Globus pallidus (tissue), 1 donor: ENCODE data around the gene ATP6V1F.
A peak's percentile ranks its signal among the peaks of the same experiment; 100 is the strongest.

Experiments
- DNase-seq: peaks from one replicate; pipeline ENCODE4 v3.0.0-alpha.2; 2015; ENCODE audit warnings: low spot score

The ATP6V1F gene

GRCh38 chr7:128883622-128884448 is 21.2 kb downstream of the ATP6V1F start:
- peak; percentile 48 for DNase-seq

DNA sequence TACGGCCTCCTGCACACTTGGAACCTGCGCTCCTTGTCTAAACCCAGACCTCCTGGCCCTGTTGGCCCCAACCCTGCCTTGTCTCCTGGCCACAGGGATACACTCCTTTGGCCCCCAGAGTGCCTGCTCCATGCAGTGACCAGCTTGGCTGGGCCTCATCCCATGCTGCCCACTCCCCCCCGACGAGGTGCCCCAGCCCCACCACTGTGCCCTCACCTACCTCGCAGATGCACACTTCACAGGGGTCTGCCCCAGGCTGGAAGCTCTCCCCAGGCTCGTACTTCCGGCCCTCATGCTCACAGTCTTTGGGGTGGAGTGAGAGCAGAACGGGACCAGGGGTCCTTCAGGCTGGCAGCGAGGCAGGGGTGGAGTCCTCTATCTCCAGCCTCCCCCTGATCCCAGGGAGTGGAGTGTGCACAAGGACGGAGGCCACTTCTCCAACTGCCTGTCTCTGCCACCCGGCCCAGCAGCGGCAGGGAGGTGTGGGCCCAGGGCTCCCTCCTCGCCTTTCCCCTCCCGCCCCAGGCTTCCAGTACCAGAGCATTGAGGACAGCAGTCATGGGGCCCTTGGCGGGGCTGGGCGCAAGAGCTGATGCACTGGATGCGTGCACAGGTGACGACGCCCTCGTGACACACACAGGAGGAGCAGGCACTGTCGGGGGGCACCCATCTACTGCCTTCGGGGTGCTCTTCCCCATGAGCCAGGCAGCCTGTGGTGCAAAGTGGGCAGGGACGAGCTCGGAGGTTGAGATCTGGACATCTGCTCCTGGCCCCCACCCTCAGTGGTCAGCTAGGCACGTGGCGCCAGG is 22.1 kb downstream of the ATP6V1F start:
- DNase-seq, result no peak

DNA sequence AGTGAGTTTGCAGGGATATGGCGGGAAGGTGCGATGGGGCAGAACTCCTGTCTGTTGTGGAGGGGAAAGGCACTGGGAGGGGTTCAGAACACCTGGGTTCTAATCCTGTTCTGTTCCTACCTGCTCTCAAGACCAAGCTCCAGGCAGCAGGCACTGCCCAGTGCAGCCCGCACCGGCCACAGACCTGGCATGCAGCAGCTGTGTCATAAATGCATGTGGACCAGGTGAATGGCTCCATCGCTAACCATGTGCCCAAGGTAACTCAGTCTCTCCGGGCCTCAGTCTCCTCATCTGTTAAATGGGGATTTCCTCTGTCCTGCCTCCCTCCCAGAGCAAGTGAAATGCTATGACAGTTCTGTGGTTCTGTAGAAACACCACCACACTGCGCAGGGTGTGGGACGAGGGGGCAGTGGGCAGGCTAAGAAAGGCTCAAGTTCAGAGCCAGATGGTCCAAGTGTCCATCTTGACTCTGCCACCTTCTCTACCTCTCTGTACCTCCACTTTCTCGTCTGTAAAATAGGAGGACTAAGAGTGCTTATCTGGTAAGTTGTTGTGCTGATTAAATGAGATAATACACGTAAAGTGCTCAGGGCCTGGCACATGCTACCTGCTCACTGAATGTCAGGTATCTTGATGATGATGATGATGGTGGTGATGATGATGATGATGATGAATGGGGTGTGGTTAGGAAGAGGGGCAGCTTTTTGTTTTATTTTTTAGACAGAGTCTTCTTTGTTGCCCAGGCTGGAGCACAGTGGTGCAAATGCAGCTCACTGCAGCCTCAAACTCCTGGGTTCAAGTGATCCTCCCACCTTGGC is 22.9 kb downstream of the ATP6V1F start:
- DNase-seq, result no peak

GRCh38 chr7:128886391-128887168 is 23.9 kb downstream of the ATP6V1F start:
- DNase-seq, result no peak

DNA sequence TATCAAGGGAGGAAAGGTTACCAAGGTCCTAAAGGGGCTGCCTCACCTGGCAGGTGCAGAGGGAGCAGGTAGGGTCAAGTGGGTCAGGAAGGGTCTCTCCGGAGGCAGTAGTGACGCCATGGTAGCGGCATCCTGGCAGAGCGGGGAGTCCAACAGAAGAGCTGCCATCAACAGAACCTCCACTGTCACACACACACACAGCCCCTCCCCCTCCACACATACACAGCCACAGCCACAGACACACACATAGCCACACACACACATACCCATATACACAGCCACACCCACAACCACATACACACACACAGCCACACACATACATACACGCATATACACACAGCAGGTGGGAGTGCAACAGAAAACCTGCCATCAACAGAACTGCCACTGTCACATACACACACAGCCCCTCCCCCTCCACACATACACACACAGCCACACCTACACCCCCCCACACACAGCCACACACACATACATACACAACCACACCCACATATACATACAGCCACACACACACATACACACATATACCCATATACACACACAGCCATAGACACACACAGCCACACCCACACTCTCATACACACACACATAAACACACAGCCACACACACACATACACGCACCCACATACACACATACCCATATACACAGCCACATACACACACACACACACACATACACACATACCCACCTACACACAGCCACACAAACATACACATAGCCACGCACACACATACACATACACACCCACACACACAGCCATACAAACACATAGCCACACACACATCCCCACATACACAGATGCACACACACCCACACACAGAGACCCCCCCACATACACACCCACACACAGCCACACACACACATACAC is 24.7 kb downstream of the ATP6V1F start:
- no peak for DNase-seq

DNA sequence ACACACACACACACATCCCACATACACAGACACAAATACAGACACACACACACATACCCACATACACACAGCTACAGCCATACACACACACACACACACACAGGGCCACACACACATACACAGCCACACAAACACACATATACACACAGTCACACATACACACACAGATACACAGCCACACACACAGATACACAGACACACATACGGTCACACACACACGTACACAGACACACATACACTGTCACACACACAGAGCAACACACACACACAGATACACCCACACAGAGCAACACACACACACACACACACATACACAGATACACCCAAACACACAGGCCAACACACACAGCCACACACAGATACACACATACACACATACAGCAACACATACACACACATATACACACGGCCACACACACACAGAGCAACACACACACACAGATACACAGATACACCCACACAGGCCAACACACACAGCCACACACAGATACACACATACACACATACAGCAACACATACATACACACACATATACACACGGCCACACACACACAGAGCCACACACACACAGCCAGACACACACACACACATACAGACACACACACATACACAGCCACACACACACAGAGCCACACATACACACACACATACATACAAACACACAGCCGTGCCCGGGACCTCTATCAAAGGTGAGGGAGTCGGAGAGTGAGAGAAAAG is 25.5 kb downstream of the ATP6V1F start:
- no peak for DNase-seq

GRCh38 chr7:128888756-128889095 is 26.1 kb downstream of the ATP6V1F start:
- DNase-seq, result no peak

DNA sequence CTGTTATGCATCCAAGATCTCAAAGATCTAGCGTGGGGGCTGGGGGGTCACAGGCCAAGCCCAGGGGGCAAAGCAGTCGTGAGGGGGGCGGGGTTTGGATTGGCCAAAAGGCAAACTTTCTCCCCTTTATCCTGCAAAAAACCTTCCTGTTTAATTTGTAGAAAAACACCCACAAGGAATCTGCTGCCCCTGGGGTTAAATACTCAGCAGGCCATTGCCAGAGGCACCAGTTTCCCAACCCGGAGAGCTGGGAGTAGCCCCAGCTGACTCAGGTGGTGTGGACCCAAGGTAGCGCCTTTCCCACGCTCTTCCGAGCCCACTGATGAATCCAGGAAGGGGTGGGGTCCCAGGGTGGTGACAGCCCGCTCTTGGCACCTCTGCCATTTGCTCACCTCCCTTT is 26.5 kb downstream of the ATP6V1F start:
- DNase-seq, result no peak

GRCh38 chr7:128890306-128891109 is 27.9 kb downstream of the ATP6V1F start:
- no peak for DNase-seq

DNA sequence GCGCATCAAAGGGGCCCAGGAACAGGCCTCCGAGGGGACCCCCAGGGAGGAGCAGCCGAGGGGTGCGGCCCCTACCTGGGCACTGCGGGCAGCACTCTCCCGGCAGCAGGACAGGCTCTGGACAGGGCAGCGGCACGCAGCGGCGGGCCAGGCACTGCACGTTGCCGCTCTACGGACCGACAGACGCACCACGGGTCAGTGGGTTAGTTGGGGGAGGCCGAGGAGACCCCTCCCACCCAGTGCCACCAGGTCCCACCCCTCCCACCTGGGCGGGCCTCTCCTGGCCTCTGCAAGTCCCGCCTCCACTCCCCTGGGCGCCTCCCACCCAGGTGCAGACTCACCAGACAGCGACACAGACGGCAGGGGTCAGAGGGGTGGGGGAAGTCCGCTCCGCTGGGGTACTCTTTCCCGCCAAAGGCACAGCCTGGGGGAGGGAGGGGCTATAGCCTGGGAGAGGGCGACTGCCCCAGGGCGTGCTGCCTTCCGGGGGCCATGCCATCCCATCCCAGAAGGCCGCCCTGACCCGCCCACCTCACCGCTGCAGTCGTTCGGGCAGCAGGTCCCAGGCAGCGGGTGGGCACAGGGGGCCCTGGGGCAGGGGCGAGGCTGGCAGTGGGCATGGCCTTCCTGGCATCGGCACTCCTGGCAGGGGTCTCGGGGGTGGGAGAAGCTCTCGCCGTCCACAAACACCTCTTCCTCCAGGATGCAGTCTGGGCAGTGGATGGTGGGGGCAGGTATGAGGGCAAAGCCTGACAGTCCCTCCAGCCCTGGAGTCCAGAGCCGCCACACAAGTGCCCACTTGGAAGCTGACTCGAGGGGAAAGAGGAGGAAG is 28.7 kb downstream of the ATP6V1F start:
- DNase-seq, result no peak

DNA sequence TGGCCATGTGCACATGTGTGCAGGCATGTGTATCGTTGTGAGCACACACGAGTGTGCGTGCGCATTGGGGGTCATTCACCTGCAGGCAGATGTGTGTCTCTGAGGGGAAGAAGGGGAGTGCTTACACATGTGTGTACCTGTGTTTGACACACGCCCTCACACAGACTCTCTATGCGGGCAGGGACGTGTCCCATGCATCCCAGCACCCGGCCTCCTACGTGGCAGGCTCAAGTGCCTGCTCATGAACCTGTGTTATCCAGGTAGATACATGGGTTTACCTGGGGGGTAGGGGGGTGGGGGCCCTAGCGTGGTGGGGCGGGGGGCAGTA is 29.2 kb downstream of the ATP6V1F start:
- no peak for DNase-seq

DNA sequence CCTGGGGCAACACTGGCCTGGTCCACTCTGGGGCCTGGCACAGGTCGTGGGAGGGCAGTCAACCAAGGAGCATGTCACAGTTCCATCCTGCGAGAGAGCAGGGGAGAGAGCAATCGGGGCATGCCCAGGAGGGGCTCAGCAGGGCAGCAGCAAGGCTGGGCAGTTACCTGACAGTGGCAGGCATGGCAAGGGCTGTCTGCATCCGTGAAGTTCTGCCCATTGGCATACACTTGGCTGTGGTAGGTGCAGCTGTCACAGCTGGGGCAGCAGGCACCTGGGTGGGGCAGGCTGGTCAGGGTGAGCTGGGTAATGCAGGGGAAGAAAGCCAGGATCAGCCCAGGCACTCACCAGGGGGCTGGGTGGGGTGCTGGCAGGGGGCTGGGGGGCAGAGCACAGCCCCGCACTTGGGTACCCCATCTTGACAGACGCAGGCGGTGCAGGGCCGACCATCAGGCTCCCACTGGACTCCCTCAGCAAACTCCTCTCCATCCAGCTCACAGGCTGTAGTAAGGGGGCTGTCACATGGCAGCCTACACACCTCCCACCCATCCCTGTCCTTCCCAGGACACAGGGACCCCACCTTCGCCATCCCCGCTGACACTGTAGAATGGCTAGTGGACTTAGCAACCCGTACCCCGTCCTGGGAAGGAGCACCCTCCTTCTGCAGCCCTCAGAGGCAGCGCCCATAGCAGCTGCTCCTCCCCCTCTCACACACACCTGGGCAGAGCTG is 30.0 kb downstream of the ATP6V1F start:
- no peak for DNase-seq

- no peak for DNase-seq
Measured at GRCh38 chr7:128893251-128894100, 30.8 kb downstream of the ATP6V1F start.

DNA sequence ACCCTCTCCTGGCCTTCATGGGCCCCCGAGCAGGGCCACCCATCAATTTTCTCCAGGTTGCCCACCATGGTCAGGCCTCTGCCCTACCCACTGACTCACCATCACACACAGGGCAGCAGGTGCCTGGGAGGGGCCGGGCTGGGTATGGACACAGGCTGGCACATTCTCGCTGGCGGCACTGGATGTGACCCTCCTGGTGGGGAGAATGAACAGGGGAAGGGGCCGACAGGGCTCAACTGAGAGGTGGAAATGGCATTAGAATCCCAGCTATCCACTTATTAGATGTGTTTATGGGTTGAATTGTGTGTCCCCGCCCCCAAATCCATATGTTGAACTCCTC is 31.4 kb downstream of the ATP6V1F start:
- DNase-seq, result no peak

DNA sequence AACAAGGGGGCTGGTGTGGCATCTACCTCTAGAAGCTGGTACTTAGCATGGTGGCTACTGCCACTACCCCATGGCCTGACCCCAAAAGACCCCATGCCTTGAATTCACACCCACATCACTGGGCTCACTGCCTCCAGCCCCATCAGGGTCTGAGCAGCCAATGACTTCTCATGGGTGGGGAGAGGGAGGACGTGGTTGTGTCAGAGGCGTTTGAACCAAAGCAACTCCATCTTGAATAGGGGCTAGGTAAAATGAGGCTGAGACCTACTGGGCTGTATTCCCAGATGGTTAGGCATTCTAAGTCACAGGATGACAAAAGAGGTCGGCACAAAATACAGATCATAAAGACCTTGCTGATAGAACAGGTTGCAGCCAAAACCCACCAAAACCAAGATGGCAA is 32.7 kb downstream of the ATP6V1F start:
- no peak for DNase-seq

- DNase-seq, result no peak
Measured at GRCh38 chr7:128899392-128899791, 36.7 kb downstream of the ATP6V1F start.

DNA sequence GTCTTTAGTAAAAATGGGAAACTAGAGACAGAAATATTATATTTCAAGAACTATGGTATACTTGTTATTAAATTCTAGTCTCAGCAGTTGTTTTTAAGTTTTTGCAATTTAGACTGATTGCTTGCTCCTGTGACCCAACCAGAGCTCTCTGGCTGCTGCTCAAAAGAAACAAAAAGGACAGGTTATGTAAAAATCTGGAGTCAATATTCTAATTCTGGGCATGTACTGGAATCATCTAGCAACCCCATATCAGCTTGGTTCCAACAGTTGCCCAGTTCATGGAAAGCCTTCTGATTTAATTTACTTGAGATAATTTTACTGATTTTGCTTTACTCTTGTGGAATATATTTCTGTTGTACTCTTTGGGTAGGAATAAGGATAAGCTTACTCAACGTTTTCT is 37.6 kb downstream of the ATP6V1F start:
- no peak for DNase-seq
